H9 (cell line): ENCODE data around the gene MAGOH. TPM values are rescaled to one million over a fixed set of nuclear protein-coding genes. Genes with fewer than 3 reads are reported as not detected.

Experiments used
- DNase-seq: peaks from one replicate; pipeline ENCODE4 v3.0.0-alpha.2; 2017
- H2AFZ ChIP-seq: one replicate; pipeline ENCODE4 v1.6.1; 2013; ENCODE audit warnings: mild to moderate bottlenecking, low read length, control low read depth, moderate library complexity
- H2AK5ac ChIP-seq: 2 replicates; pipeline ENCODE4 v1.6.1; 2013; ENCODE audit warnings: low read length, control low read depth, mixed read lengths; ENCODE audit not compliant: insufficient read length
- H2BK120ac ChIP-seq: one replicate; pipeline ENCODE4 v1.6.1; 2013; ENCODE audit warnings: low read depth, mild to moderate bottlenecking, low read length, control low read depth, inconsistent platforms; ENCODE audit not compliant: poor library complexity, severe bottlenecking
- H2BK12ac ChIP-seq: 2 replicates; pipeline ENCODE4 v1.6.1; 2013; ENCODE audit warnings: low read length, control low read depth, mixed read lengths, low read depth; ENCODE audit not compliant: insufficient read length
- H2BK15ac ChIP-seq: 2 replicates; pipeline ENCODE4 v1.6.1; 2013; ENCODE audit warnings: low read depth, low read length, control low read depth
- H2BK20ac ChIP-seq: one replicate; pipeline ENCODE4 v1.6.1; 2013; ENCODE audit warnings: low read depth, mild to moderate bottlenecking, low read length, control low read depth, inconsistent platforms; ENCODE audit not compliant: poor library complexity, severe bottlenecking
- H2BK5ac ChIP-seq: 2 replicates; pipeline ENCODE4 v1.6.1; 2013; ENCODE audit warnings: low read length, control low read depth, mixed read lengths; ENCODE audit not compliant: insufficient read length
- H3K14ac ChIP-seq: 2 replicates; pipeline ENCODE4 v1.6.1; 2013; ENCODE audit warnings: low read length, control low read depth; ENCODE audit not compliant: insufficient read depth
- H3K18ac ChIP-seq: 2 replicates; pipeline ENCODE4 v1.6.1; 2013; ENCODE audit warnings: low read depth, mild to moderate bottlenecking, mixed read lengths, low read length, control low read depth; ENCODE audit not compliant: insufficient read length
- H3K23ac ChIP-seq: 2 replicates; pipeline ENCODE4 v1.6.1; 2013; ENCODE audit warnings: low read length, control low read depth, mixed read lengths, low read depth; ENCODE audit not compliant: insufficient read length
- H3K23me2 ChIP-seq: 2 replicates; pipeline ENCODE4 v1.6.1; 2013; ENCODE audit warnings: low read depth, mild to moderate bottlenecking, mixed read lengths, low read length, control low read depth; ENCODE audit not compliant: insufficient read length, poor library complexity, severe bottlenecking
- H3K27ac ChIP-seq: 2 replicates; pipeline ENCODE4 v1.5.1; 2013; ENCODE audit warnings: low read length, control low read depth, mixed read lengths, low read depth; ENCODE audit not compliant: insufficient read length
- H3K27me3 ChIP-seq: 2 replicates; pipeline ENCODE4 v1.6.1; 2013; ENCODE audit warnings: low read length, control low read depth, inconsistent platforms; ENCODE audit not compliant: insufficient read depth
- H3K4ac ChIP-seq: 2 replicates; pipeline ENCODE4 v1.6.1; 2013; ENCODE audit warnings: low read depth, mild to moderate bottlenecking, control low read depth, inconsistent platforms, low read length, moderate library complexity
- H3K4me1 ChIP-seq: 2 replicates; pipeline ENCODE4 v1.6.1; 2013; ENCODE audit warnings: low read length, control low read depth, inconsistent platforms; ENCODE audit not compliant: insufficient read depth
- H3K4me2 ChIP-seq: 2 replicates; pipeline ENCODE4 v1.6.1; 2013; ENCODE audit warnings: low read length, control low read depth, mixed read lengths; ENCODE audit not compliant: insufficient read length, insufficient read depth
- H3K56ac ChIP-seq: 2 replicates; pipeline ENCODE4 v1.6.1; 2013; ENCODE audit warnings: low read depth, mild to moderate bottlenecking, mixed read lengths, low read length, control low read depth; ENCODE audit not compliant: insufficient read length
- H3K79me1 ChIP-seq: 2 replicates; pipeline ENCODE4 v1.6.1; 2013; ENCODE audit warnings: low read depth, mild to moderate bottlenecking, moderate library complexity, low read length, control low read depth, inconsistent platforms; ENCODE audit not compliant: insufficient read depth, poor library complexity, severe bottlenecking
- H3K79me2 ChIP-seq: 2 replicates; pipeline ENCODE4 v1.6.1; 2013; ENCODE audit warnings: low read length, control low read depth, inconsistent platforms; ENCODE audit not compliant: insufficient read depth
- H3K9ac ChIP-seq: 2 replicates; pipeline ENCODE4 v1.6.1; 2013; ENCODE audit warnings: low read length, control low read depth, mixed read lengths; ENCODE audit not compliant: insufficient read length; ENCODE audit errors: extremely low read depth
- H3K9me3 ChIP-seq: one replicate; pipeline ENCODE4 v1.6.1; 2013; ENCODE audit warnings: low read depth, low read length, inconsistent platforms; ENCODE audit not compliant: control insufficient read depth
- H3T11ph ChIP-seq: one replicate; pipeline ENCODE4 v1.6.1; 2013; ENCODE audit warnings: mild to moderate bottlenecking, low read length, control low read depth, inconsistent platforms
- H4K20me1 ChIP-seq: one replicate; pipeline ENCODE4 v1.6.1; 2013; ENCODE audit not compliant: control insufficient read depth, insufficient read length, insufficient read depth
- H4K5ac ChIP-seq: 2 replicates; pipeline ENCODE4 v1.6.1; 2013; ENCODE audit warnings: low read depth, mild to moderate bottlenecking, mixed read lengths, low read length, control low read depth; ENCODE audit not compliant: insufficient read length
- H4K8ac ChIP-seq: replicated peaks from 2 replicates; pipeline ENCODE4 v1.6.1; 2013; ENCODE audit warnings: low read length, control low read depth, mixed read lengths, low read depth; ENCODE audit not compliant: insufficient read length
- H4K91ac ChIP-seq: 2 replicates; pipeline ENCODE4 v1.6.1; 2013; ENCODE audit warnings: low read depth, mild to moderate bottlenecking, moderate library complexity, mixed read lengths, low read length, control low read depth; ENCODE audit not compliant: insufficient read length
- H3K27ac Mint-ChIP-seq, 3 experiments: 2 replicates in 2 of 3; 3 replicates in 1 of 3; pipeline ENCODE4 v1.8.0; 2020 to 2021; ENCODE audit warnings: mixed read lengths in 3 of 3, mild to moderate bottlenecking in 1 of 3, moderate library complexity in 1 of 3
- H3K27me3 Mint-ChIP-seq: 2 replicates; pipeline ENCODE4 v1.8.0; 2021; ENCODE audit warnings: low read depth, mild to moderate bottlenecking, moderate library complexity, mixed read lengths
- H3K36me3 Mint-ChIP-seq, 3 experiments: 2 replicates in 2 of 3; 3 replicates in 1 of 3; pipeline ENCODE4 v1.8.0; 2020 to 2021; ENCODE audit warnings: low read depth in 3 of 3, mixed read lengths in 3 of 3; ENCODE audit not compliant: insufficient read depth in 1 of 3
- H3K4me1 Mint-ChIP-seq, 2 experiments: 2 replicates each; pipeline ENCODE4 v1.8.0; 2020; ENCODE audit warnings: mixed read lengths in 2 of 2
- H3K4me3 Mint-ChIP-seq, 2 experiments: 2 replicates in 1 of 2; 3 replicates in 1 of 2; pipeline ENCODE4 v1.8.0; 2020 to 2021; ENCODE audit warnings: mild to moderate bottlenecking in 2 of 2, mixed read lengths in 2 of 2, moderate library complexity in 1 of 2
- H3K9me3 Mint-ChIP-seq, 2 experiments: 2 replicates in 1 of 2; 3 replicates in 1 of 2; pipeline ENCODE4 v1.8.0; 2020; ENCODE audit warnings: mild to moderate bottlenecking in 2 of 2, mixed read lengths in 2 of 2, moderate library complexity in 1 of 2
- CTCF ChIP-seq: fragments of 200-600 bp; sonication (generic); conservative IDR thresholded peaks from 3 replicates; pipeline ENCODE4 v1.8.0; 2021; ENCODE audit warnings: antibody characterized with exemption, mild to moderate bottlenecking
- WGBS: extraction: QIAGEN DNeasy Blood & Tissue Kit; methylation state at CpG from one replicate; pipeline ENCODE4 v1.1.7; 2013; ENCODE audit warnings: missing lambda C conversion rate, low lambda C conversion rate, mixed read lengths; ENCODE audit not compliant: insufficient read length; ENCODE audit errors: extremely low coverage; 5-methylcytosine and 5-hydroxymethylcytosine counted together
- total RNA-seq: library from RNA; stranded (reverse); gene quantifications from 2 replicates; pipeline ENCODE4 v1.2.1, GENCODE V29; 2021

The MAGOH gene
- total RNA-seq, 1 experiment from 2014 or later: 81.2 TPM

- Histone ChIP-seq H3T11ph (no peak overlapping the region), H2BK20ac (no peak overlapping the region)
Observed at GRCh38 chr1:53180226-53180625, 58.1 kb downstream of the MAGOH start.

More at GRCh38 chr1:53180226-53180625, 58.1 kb downstream of the MAGOH start:
- peaks cover 10 to 16% of the 10 kb centered on the region in 2 experiments for H3K4me1 Mint-ChIP-seq
- H3K36me3 Mint-ChIP-seq: no peaks in the 10 kb centered on the region
- no peaks in the 10 kb centered on the region for H3K9me3 ChIP-seq
- no peak overlapping the region for H3K9ac ChIP-seq
- no CpG with 5 or more reads among the region's 2 CpGs for WGBS
- no peak overlapping the region for H2BK5ac ChIP-seq
- H3K23me2 ChIP-seq: no peaks in the 10 kb centered on the region
- H3K18ac ChIP-seq: no peak overlapping the region
- H4K5ac ChIP-seq: no peak overlapping the region
- no peak overlapping the region for H3K14ac ChIP-seq
- no peak overlapping the region for H2BK15ac ChIP-seq
- no peak for DNase-seq
- H3K4me1 ChIP-seq: peaks cover 5% of the 10 kb centered on the region; the same call in 1 of the 2 replicates
- H2BK120ac ChIP-seq: no peak overlapping the region
- H3K79me2 ChIP-seq: no peaks in the 10 kb centered on the region
- no peak overlapping the region for H3K4ac ChIP-seq
- H3K27ac ChIP-seq: no peak overlapping the region
- H4K20me1 ChIP-seq: no peaks in the 10 kb centered on the region
- H3K4me2 ChIP-seq: no peak overlapping the region
- H2AK5ac ChIP-seq: no peak overlapping the region
- H3K9me3 Mint-ChIP-seq: no peaks in the 10 kb centered on the region
- no peak overlapping the region for H3K23ac ChIP-seq
- no peaks in the 10 kb centered on the region for H3K27me3 ChIP-seq
- H3K27me3 Mint-ChIP-seq: peaks cover 19% of the 10 kb centered on the region
- H2AFZ ChIP-seq: no peak overlapping the region
- no peak overlapping the region for H4K91ac ChIP-seq
- H2BK12ac ChIP-seq: no peak overlapping the region
- H3K27ac Mint-ChIP-seq: no peak overlapping the region
- TF ChIP-seq CTCF: no peak
- no peak overlapping the region for H3K4me3 Mint-ChIP-seq
- H3K56ac ChIP-seq: no peak overlapping the region
- no peaks in the 10 kb centered on the region for H3K79me1 ChIP-seq
- no peak overlapping the region for H4K8ac ChIP-seq

Other genes with a start within 250 kb of the MAGOH start
- gene PODN, start 176.3 kb downstream of the MAGOH start, total RNA-seq: 0.17 and 0.29 TPM in 2 replicates
- not detected in 2 replicates for gene SLC1A7, start 95.9 kb downstream of the MAGOH start, total RNA-seq
- gene CPT2, start 41.7 kb downstream of the MAGOH start, total RNA-seq: 28.9 and 33.2 TPM in 2 replicates
- 67.0 and 73.2 TPM in 2 replicates for gene CZIB, start 17.9 kb downstream of the MAGOH start, total RNA-seq
- 69.2 and 78.6 TPM in 2 replicates for gene LRP8, start 89.6 kb upstream of the MAGOH start, total RNA-seq
- gene DMRTB1, start 220.9 kb upstream of the MAGOH start, total RNA-seq: not detected in 2 replicates